ENCODE data around the gene P3H3. TPM values are rescaled to one million over a fixed set of nuclear protein-coding genes. Genes with fewer than 3 reads are reported as not detected.

Gene P3H3
- total and polyA plus RNA-seq, 9 of the 15 experiments (the other 6 are each of a cell fraction or from before 2014, with no cell fraction given) = 0.03 to 15.0 (median 4.8) TPM

DNA sequence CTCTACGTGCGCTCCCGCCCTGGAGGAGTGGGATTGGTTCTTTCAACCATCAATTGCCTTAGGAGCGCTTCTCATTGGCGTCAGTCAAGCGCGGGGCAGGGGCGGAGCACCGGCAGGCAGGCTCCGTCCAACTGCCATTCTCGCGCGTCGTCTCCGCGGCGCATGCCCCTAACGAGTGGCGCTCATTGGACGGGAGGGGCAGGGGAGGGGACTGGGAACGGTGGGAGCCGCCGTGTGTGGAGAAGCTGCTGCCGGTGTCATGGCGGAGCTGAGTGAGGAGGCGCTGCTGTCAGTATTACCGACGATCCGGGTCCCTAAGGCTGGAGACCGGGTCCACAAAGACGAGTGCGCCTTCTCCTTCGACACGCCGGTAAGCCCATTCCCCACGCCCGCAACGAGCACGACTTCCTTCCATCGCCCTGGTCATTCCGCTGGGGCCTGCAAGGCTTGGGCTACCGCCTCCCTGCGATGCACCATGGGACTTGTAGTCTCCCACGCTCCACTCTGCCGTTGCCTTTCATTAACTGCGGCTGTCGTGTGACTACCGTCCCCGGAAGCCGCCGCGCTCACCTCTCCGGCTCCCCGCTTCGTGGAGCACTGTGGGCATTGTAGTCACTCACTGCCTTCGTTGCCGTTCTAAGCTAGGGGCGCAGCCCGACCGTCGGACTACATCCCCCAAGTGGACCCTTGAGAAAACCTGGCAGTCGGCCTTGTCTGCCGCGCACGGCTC is 23.9 kb downstream of the P3H3 start, which contains the start of gene USP5 (continued):
- TF ChIP-seq, protein P1, sequence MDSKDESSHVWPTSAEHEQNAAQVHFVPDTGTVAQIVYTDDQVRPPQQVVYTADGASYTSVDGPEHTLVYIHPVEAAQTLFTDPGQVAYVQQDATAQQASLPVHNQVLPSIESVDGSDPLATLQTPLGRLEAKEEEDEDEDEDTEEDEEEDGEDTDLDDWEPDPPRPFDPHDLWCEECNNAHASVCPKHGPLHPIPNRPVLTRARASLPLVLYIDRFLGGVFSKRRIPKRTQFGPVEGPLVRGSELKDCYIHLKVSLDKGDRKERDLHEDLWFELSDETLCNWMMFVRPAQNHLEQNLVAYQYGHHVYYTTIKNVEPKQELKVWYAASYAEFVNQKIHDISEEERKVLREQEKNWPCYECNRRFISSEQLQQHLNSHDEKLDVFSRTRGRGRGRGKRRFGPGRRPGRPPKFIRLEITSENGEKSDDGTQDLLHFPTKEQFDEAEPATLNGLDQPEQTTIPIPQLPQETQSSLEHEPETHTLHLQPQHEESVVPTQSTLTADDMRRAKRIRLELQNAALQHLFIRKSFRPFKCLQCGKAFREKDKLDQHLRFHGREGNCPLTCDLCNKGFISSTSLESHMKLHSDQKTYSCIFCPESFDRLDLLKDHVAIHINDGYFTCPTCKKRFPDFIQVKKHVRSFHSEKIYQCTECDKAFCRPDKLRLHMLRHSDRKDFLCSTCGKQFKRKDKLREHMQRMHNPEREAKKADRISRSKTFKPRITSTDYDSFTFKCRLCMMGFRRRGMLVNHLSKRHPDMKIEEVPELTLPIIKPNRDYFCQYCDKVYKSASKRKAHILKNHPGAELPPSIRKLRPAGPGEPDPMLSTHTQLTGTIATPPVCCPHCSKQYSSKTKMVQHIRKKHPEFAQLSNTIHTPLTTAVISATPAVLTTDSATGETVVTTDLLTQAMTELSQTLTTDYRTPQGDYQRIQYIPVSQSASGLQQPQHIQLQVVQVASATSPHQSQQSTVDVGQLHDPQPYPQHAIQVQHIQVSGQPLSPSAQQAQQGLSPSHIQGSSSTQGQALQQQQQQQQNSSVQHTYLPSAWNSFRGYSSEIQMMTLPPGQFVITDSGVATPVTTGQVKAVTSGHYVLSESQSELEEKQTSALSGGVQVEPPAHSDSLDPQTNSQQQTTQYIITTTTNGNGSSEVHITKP (IDR thresholded peaks at IDR 0.05; ENCODE audit: partially characterized antibody) = no peak
- TF ChIP-seq HNRNPUL1 (IDR thresholded peaks at IDR 0.05; ENCODE audit: low read length) (no peak), ZNF445 (CRISPR knock-in tag; IDR thresholded peaks at IDR 0.05; ENCODE audit: low read depth) (0 out of 2 replicates have a peak, but pooled peaks have one; percentile 62), GABPB1 (CRISPR knock-in tag; IDR thresholded peaks at IDR 0.05) (peak; percentile 99), GATAD2A (IDR thresholded peaks at IDR 0.05) (no peak), BMI1 (IDR thresholded peaks at IDR 0.05; ENCODE audit: low read length) (no peak), DACH1 (IDR thresholded peaks at IDR 0.05; ENCODE audit: partially characterized antibody) (no peak), POLR3G (IDR thresholded peaks at IDR 0.05; ENCODE audit: extremely low read depth, insufficient read length, insufficient replicate concordance) (no peak)
- TF ChIP-seq, protein P2, sequence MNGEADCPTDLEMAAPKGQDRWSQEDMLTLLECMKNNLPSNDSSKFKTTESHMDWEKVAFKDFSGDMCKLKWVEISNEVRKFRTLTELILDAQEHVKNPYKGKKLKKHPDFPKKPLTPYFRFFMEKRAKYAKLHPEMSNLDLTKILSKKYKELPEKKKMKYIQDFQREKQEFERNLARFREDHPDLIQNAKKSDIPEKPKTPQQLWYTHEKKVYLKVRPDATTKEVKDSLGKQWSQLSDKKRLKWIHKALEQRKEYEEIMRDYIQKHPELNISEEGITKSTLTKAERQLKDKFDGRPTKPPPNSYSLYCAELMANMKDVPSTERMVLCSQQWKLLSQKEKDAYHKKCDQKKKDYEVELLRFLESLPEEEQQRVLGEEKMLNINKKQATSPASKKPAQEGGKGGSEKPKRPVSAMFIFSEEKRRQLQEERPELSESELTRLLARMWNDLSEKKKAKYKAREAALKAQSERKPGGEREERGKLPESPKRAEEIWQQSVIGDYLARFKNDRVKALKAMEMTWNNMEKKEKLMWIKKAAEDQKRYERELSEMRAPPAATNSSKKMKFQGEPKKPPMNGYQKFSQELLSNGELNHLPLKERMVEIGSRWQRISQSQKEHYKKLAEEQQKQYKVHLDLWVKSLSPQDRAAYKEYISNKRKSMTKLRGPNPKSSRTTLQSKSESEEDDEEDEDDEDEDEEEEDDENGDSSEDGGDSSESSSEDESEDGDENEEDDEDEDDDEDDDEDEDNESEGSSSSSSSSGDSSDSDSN (IDR thresholded peaks at IDR 0.05; ENCODE audit: borderline replicate concordance in 1 of 2, low read depth in 2 of 2, low read length in 2 of 2) = no peak
- TF ChIP-seq, protein P3, sequence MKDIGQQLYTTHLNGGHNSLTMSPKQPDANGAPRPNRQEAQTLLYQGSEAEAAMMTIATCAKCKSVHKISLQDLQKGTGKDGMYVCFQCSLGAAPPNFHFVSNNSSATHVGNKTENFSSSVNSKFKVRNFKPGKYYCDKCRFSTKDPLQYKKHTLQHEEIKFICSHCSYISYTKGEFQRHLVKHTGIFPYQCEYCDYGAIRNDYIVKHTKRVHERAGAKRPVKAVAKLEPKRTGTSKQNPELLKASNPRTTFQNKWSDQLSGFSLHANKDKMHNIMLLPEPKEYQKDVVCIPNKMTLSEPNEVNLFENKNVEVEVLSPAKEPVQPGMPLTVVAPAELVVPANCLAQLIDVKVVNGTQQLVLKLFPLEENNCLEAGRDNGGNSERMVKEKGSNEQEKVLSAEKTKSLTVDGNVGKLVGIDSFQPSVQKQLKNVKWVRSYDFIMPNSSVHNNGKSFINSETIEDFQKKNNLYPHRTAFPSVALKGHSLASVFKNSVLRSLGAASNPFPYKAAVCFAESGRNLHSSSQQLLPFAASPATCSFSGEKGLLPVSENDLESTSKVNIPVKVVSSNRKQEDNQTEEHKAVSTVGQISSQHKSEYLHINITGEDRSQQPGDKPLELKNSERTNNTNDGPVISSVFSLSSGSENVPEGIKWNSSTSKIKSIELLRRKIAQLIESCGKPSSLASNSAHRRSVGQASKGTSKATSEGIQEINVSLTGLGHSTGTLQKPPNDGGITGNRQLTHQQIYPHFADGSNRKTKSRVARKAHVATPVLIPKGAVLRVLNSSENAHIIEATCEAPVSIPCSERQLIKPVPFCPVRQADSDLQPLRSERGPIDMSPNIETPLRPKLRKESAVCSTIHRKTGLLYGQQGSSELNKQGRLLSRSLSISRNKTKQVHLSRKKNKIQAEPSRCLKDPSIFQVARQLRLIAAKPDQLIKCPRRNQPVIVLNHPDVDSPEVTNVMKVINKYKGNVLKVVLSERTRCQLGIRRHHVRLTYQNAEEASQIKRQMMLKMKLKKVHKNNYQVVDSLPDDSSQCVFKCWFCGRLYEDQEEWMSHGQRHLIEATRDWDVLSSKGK (CRISPR knock-in tag; IDR thresholded peaks at IDR 0.05) = no peak
- TF ChIP-seq, protein P4, sequence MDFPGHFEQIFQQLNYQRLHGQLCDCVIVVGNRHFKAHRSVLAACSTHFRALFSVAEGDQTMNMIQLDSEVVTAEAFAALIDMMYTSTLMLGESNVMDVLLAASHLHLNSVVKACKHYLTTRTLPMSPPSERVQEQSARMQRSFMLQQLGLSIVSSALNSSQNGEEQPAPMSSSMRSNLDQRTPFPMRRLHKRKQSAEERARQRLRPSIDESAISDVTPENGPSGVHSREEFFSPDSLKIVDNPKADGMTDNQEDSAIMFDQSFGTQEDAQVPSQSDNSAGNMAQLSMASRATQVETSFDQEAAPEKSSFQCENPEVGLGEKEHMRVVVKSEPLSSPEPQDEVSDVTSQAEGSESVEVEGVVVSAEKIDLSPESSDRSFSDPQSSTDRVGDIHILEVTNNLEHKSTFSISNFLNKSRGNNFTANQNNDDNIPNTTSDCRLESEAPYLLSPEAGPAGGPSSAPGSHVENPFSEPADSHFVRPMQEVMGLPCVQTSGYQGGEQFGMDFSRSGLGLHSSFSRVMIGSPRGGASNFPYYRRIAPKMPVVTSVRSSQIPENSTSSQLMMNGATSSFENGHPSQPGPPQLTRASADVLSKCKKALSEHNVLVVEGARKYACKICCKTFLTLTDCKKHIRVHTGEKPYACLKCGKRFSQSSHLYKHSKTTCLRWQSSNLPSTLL (IDR thresholded peaks at IDR 0.05) = no peak
- TF ChIP-seq, protein P5, sequence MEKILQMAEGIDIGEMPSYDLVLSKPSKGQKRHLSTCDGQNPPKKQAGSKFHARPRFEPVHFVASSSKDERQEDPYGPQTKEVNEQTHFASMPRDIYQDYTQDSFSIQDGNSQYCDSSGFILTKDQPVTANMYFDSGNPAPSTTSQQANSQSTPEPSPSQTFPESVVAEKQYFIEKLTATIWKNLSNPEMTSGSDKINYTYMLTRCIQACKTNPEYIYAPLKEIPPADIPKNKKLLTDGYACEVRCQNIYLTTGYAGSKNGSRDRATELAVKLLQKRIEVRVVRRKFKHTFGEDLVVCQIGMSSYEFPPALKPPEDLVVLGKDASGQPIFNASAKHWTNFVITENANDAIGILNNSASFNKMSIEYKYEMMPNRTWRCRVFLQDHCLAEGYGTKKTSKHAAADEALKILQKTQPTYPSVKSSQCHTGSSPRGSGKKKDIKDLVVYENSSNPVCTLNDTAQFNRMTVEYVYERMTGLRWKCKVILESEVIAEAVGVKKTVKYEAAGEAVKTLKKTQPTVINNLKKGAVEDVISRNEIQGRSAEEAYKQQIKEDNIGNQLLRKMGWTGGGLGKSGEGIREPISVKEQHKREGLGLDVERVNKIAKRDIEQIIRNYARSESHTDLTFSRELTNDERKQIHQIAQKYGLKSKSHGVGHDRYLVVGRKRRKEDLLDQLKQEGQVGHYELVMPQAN (IDR thresholded peaks at IDR 0.05; ENCODE audit: borderline replicate concordance) = peak; percentile 83

Data from K562 (cell line).